Esophagus muscularis mucosa (tissue), 3 donors: ENCODE results near the gene C12orf76.
"Not testable (repeated sequence)": the region's sequence is repeated elsewhere in the genome, so short reads cannot be mapped to it uniquely, and the experiment has no call there.

Source experiments
- POLR2A ChIP-seq: fragments of 450-650 bp; IDR thresholded peaks from one replicate; pipeline ENCODE4 v1.6.1; 2017; ENCODE audit warnings: antibody characterized with exemption, moderate library complexity, mild to moderate bottlenecking, low read depth
- TF ChIP-seq, protein P1 (sequence below), 3 experiments: fragments of 200-600 bp in 2 of 3; fragments of 450-650 bp in 1 of 3; sonication (generic) in 2 of 3; IDR thresholded peaks; one replicate each; pipeline ENCODE4 v1.5.1; 2017 to 2019; ENCODE audit warnings: antibody characterized with exemption in 3 of 3, mild to moderate bottlenecking in 2 of 3, moderate library complexity in 1 of 3

DNA sequence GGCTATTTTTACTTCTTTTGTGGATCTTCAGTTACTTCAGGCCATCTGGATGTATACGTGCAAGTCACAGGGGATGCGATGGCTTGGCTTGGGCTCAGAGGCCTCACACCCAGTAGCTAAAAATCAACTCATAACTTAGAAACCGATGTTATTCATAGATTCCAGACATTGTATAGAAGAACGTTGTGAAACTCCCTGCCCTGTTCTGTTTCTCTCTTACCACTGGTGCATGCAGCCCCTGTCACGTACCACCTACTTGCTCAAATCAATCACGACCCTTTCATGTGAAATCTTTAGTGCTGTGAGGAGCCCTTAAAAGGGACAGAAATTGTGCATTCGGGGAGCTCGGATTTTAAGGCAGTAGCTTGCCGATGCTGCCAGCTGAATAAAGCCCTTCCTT lies 1.3 kb upstream of the C12orf76 start:
- TF ChIP-seq, protein P1, sequence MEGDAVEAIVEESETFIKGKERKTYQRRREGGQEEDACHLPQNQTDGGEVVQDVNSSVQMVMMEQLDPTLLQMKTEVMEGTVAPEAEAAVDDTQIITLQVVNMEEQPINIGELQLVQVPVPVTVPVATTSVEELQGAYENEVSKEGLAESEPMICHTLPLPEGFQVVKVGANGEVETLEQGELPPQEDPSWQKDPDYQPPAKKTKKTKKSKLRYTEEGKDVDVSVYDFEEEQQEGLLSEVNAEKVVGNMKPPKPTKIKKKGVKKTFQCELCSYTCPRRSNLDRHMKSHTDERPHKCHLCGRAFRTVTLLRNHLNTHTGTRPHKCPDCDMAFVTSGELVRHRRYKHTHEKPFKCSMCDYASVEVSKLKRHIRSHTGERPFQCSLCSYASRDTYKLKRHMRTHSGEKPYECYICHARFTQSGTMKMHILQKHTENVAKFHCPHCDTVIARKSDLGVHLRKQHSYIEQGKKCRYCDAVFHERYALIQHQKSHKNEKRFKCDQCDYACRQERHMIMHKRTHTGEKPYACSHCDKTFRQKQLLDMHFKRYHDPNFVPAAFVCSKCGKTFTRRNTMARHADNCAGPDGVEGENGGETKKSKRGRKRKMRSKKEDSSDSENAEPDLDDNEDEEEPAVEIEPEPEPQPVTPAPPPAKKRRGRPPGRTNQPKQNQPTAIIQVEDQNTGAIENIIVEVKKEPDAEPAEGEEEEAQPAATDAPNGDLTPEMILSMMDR (IDR thresholded peaks at IDR 0.05) = not testable (repeated sequence)
- TF ChIP-seq POLR2A = not testable (repeated sequence)
